Left renal pelvis (tissue), 4 donors: ENCODE data around the gene SETD5. TPM values are rescaled to one million over a fixed set of nuclear protein-coding genes. Genes with fewer than 3 reads are reported as not detected.

ENCODE experiments used
- DNase-seq, 4 donors: peaks; one replicate each; pipeline ENCODE4 v3.0.0-alpha.2; 2013; ENCODE audit warnings: low read depth in 4 of 4, low spot score in 3 of 4
- polyA plus RNA-seq, 4 donors: library from polyadenylated mRNA; unstranded; fragments of 120-200 nt; gene quantifications; one replicate each; pipeline ENCODE4 v1.2.1, GENCODE V29; 2013; ENCODE audit not compliant: insufficient read length in 4 of 4

Gene SETD5
- polyA plus RNA-seq, 4 donors = 103 to 140 (median 133) TPM

GRCh38 chr3:9507586-9508578, 110.5 kb downstream of the SETD5 start:
- no peak for DNase-seq

GRCh38 chr3:9508781-9509180, 111.4 kb downstream of the SETD5 start:
- no peak for DNase-seq

DNA sequence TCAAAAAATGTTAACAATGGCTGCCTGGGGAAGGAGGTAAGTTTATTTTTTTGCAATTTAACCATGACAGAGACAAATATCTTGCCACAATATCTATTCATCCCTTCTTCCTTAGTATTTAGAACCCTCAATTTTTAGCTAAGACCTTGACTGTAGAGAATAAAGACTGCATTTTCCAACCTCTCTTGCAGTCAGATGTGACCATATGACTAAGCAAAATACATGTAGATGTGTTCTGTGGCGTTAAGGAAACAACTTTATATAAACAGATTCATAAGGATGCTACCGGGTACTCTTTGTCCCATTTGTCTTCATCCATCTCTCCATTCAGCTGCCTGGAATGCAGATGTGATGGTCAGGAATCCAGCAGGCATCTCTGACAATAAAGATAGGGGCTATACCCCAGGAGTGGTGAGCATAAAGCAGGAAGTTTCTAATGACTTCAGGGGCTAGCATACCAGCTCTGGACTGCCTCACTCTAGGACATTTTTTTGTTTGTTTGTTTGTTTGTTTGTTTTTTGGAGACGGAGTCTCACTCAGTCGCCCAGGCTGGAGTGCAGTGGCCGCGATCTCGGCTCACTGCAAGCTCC, 115.1 kb downstream of the SETD5 start:
- no peak for DNase-seq

DNA sequence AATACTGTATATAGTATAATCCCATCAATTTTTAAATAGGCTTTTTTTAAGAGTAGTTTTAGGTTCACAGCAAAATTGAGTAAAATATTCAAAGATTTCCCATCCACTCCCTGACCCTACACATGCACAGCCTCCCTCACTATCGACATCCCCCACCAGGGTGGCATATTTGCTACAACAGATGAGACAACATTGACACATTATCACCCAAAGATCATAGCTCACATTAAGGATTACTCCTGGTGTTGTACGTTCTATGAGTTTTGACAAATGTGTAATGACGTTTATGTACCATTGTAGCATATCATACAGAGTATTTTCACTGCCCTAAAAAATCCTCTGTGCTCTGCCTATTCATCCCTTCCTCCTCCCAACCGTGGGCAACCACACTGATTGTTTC, 116.9 kb downstream of the SETD5 start:
- no peak for DNase-seq

DNA sequence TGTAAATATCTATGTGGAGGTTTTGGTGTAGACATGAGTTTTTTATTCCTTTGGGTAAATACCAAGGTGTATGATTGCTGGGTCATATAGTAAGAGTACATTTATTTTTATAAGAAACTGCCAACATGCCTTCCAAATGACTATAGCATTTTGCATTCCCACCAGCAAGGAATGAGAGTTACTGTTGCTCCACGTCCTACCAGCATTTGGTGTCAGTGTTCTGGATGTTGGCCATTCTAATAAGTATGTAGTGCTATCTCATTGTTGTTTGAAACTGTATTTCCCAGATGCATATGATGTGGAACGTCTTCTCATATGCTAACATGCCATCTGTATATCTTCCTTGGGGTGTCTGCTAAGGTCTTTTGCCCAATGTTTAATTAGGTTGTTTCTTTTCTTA, 117.5 kb downstream of the SETD5 start:
- DNase-seq = no peak

DNA sequence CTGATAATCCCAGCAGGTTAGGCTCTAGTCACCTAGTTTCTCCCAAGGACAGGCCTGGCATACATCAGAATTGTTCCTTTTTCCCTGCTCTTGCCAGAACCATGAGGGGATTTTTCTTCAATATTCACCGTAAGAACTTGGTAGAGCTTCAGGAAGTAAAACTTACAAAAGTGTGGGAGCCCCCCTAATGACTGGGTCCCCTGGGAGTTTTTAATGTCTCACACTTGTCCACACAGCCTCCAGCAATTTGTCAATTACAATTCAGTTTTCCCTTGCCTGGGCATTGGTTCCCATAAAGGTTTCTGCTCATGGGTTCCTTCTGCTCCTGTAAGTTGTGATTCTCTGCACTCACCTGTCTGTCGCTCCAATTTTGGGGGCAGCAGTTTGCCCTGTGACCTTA, 127.7 kb downstream of the SETD5 start:
- DNase-seq = no peak

Other genes with a start within 250 kb of the SETD5 start
- gene SRGAP3, start 148.0 kb upstream of the SETD5 start, polyA plus RNA-seq = 10 to 100 TPM; 16.5 to 21.5 (median 18.7) TPM
- 10 to 100 TPM; 43.9 to 66.7 (median 57.3) TPM for gene THUMPD3, start 34.6 kb upstream of the SETD5 start, polyA plus RNA-seq
- under 1 TPM; 0.03 to 0.07 (median 0.06) TPM for gene LHFPL4, start 156.2 kb downstream of the SETD5 start, polyA plus RNA-seq